GM12892 (cell line): Measurements from ENCODE around the gene HIVEP3.

Source experiments
- POLR2A ChIP-seq: IDR thresholded peaks from 2 replicates; pipeline ENCODE4 v1.6.1; 2011; ENCODE audit warnings: low read depth, low read length, control low read depth
- POLR2AphosphoS5 ChIP-seq: IDR thresholded peaks from 2 replicates; pipeline ENCODE4 v1.6.1; 2011; ENCODE audit warnings: low read depth, low read length, control low read depth
- TAF1 ChIP-seq: IDR thresholded peaks from 2 replicates; pipeline ENCODE4 v1.6.1; 2011; ENCODE audit warnings: low read depth, mild to moderate bottlenecking, control low read depth, low read length, borderline replicate concordance

DNA sequence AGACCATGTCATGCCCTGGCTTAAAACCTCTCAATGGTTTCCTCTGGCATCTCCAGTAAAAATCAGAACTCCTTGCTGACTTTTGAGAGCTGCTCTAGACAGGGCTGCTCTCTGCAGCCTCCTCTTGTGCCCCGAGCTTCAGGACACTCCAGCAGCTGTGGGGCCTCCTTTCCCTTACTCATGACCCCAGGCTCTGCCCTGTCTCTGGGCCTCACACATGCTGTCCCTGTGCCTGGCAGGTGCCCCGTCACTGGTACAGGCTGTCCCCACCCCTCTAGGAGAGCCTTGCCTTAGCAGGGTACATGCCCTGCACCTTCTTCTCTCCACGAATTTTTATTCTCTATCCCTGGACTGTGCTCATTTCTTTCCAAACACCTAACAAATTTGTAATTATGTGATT is 43.2 kb downstream of the HIVEP3 start:
- TF ChIP-seq POLR2AphosphoS5 (no peak), POLR2A (no peak), TAF1 (no peak)
